Endodermal cell (in vitro differentiated cells): ENCODE measurements around the gene LARP4. TPM values are rescaled to one million over a fixed set of nuclear protein-coding genes. Genes with fewer than 3 reads are reported as not detected.

Experiments used
- DNase-seq: peaks from one replicate; pipeline ENCODE4 v3.0.0-alpha.2; 2017
- H3K27ac ChIP-seq: 2 replicates; pipeline ENCODE4 v1.5.1; 2013; ENCODE audit warnings: mild to moderate bottlenecking, low read depth, low read length, moderate library complexity
- H3K27me3 ChIP-seq: 2 replicates; pipeline ENCODE4 v1.6.1; 2013; ENCODE audit warnings: mild to moderate bottlenecking, low read length, moderate library complexity; ENCODE audit not compliant: insufficient read depth, control insufficient read depth, poor library complexity, severe bottlenecking
- H3K36me3 ChIP-seq: 2 replicates; pipeline ENCODE4 v1.7.0; 2013; ENCODE audit warnings: mild to moderate bottlenecking, low read length, moderate library complexity; ENCODE audit not compliant: control insufficient read depth, insufficient read depth
- H3K4me1 ChIP-seq: one replicate; pipeline ENCODE4 v1.7.0; 2013; ENCODE audit warnings: low read length; ENCODE audit not compliant: control insufficient read depth, insufficient read depth
- H3K4me3 ChIP-seq: 2 replicates; pipeline ENCODE4 v1.5.1; 2013; ENCODE audit warnings: mild to moderate bottlenecking, low read length, moderate library complexity
- H3K9ac ChIP-seq: 2 replicates; pipeline ENCODE4 v1.6.1; 2013; ENCODE audit warnings: mild to moderate bottlenecking, low read length, moderate library complexity; ENCODE audit not compliant: poor library complexity, severe bottlenecking; ENCODE audit errors: extremely low read depth
- H3K9me3 ChIP-seq: 2 replicates; pipeline ENCODE4 v1.6.1; 2013; ENCODE audit warnings: mild to moderate bottlenecking, low read length, moderate library complexity; ENCODE audit not compliant: control insufficient read depth
- H3K27ac Mint-ChIP-seq: 2 replicates; pipeline ENCODE4 v1.8.0; 2020; ENCODE audit warnings: mixed read lengths
- H3K27me3 Mint-ChIP-seq: 2 replicates; pipeline ENCODE4 v1.8.0; 2021; ENCODE audit warnings: mild to moderate bottlenecking, mixed read lengths; ENCODE audit not compliant: insufficient read depth
- H3K36me3 Mint-ChIP-seq: 2 replicates; pipeline ENCODE4 v1.8.0; 2020; ENCODE audit warnings: low read depth, mixed read lengths
- H3K4me1 Mint-ChIP-seq: 2 replicates; pipeline ENCODE4 v1.8.0; 2020; ENCODE audit warnings: mixed read lengths
- H3K4me3 Mint-ChIP-seq: 2 replicates; pipeline ENCODE4 v1.8.0; 2020; ENCODE audit warnings: mild to moderate bottlenecking, moderate library complexity, mixed read lengths
- H3K9me3 Mint-ChIP-seq: 2 replicates; pipeline ENCODE4 v1.8.0; 2020; ENCODE audit warnings: mild to moderate bottlenecking, mixed read lengths
- CTCF ChIP-seq: fragments of 200-600 bp; sonication (generic); conservative IDR thresholded peaks from 2 replicates; pipeline ENCODE4 v1.5.0; 2021; ENCODE audit warnings: antibody characterized with exemption, mild to moderate bottlenecking
- WGBS, 2 experiments: methylation state at CpG; one replicate each; pipeline versions ENCODE4 v1.1.5 to v1.1.7; 2013; ENCODE audit warnings: missing lambda C conversion rate in 2 of 2, mixed read lengths in 1 of 2; ENCODE audit not compliant: insufficient coverage in 1 of 2, insufficient read length in 1 of 2; 5-methylcytosine and 5-hydroxymethylcytosine counted together
- total RNA-seq, 2 donors: library from RNA; stranded (reverse); fragmentation: NEBNext Ultra II Directional in 1 of 2; extraction: Animal tissue kit (Norgen Biotek cat#: 25700) in 1 of 2; gene quantifications; 2 replicates in 1 of 2; 3 replicates in 1 of 2; pipeline ENCODE4 v1.2.1, GENCODE V29; 2021

The LARP4 gene
- total RNA-seq, 2 donors from 2014 or later: 91.7 to 106 TPM

- H3K36me3 Mint-ChIP-seq: no peaks in the 10 kb centered on the region
- Histone ChIP-seq H3K4me1 (no peaks in the 10 kb centered on the region), H3K27me3 (no peaks in the 10 kb centered on the region), H3K27ac (no peak overlapping the region), H3K9ac (no peak overlapping the region), H3K36me3 (no peaks in the 10 kb centered on the region), H3K4me3 (no peak overlapping the region), H3K9me3 (no peaks in the 10 kb centered on the region)
- TF ChIP-seq CTCF: no peak
- no peak overlapping the region for H3K27ac Mint-ChIP-seq
- no peak for DNase-seq
- H3K27me3 Mint-ChIP-seq: no peaks in the 10 kb centered on the region
- H3K9me3 Mint-ChIP-seq: no peaks in the 10 kb centered on the region
- H3K4me1 Mint-ChIP-seq: peaks cover 7% of the 10 kb centered on the region
- H3K4me3 Mint-ChIP-seq: no peak overlapping the region
- 82 to 94% methylated on average over 2 to 4 of the region's 4 CpGs for WGBS, 2 experiments
These were observed 45.3 kb upstream of the LARP4 start for GRCh38 chr12:50355365-50355764.

- Histone ChIP-seq H3K4me1 (no peaks in the 10 kb centered on the region), H3K27me3 (no peaks in the 10 kb centered on the region), H3K36me3 (no peaks in the 10 kb centered on the region), H3K9ac (no peak overlapping the region), H3K9me3 (no peaks in the 10 kb centered on the region), H3K4me3 (no peak overlapping the region), H3K27ac (no peak overlapping the region)
- WGBS, 2 experiments: 95 to 100% methylated on average over 3 to 4 of the region's 4 CpGs
- no peaks in the 10 kb centered on the region for H3K4me1 Mint-ChIP-seq
- H3K36me3 Mint-ChIP-seq: no peaks in the 10 kb centered on the region
- H3K4me3 Mint-ChIP-seq: no peak overlapping the region
- TF ChIP-seq CTCF: no peak
- no peak for DNase-seq
- no peak overlapping the region for H3K27ac Mint-ChIP-seq
- H3K27me3 Mint-ChIP-seq: no peaks in the 10 kb centered on the region
- no peaks in the 10 kb centered on the region for H3K9me3 Mint-ChIP-seq
These were observed 38.0 kb upstream of the LARP4 start for GRCh38 chr12:50362671-50363070.

GRCh38 chr12:50363141-50363540 lies 37.5 kb upstream of the LARP4 start:
- Histone ChIP-seq H3K4me1 (no peaks in the 10 kb centered on the region), H3K27me3 (no peaks in the 10 kb centered on the region), H3K36me3 (no peaks in the 10 kb centered on the region), H3K4me3 (no peak overlapping the region), H3K9me3 (no peaks in the 10 kb centered on the region), H3K9ac (no peak overlapping the region), H3K27ac (no peak overlapping the region)
- no peaks in the 10 kb centered on the region for H3K36me3 Mint-ChIP-seq
- no peak overlapping the region for H3K4me3 Mint-ChIP-seq
- H3K27me3 Mint-ChIP-seq: no peaks in the 10 kb centered on the region
- H3K9me3 Mint-ChIP-seq: no peaks in the 10 kb centered on the region
- no peak for TF ChIP-seq CTCF
- no peak overlapping the region for H3K27ac Mint-ChIP-seq
- H3K4me1 Mint-ChIP-seq: no peaks in the 10 kb centered on the region
- no peak for DNase-seq
- 95 to 97% methylated on average over 5 of the region's 5 CpGs for WGBS, 2 experiments
